Right atrium auricular region (tissue), 2 donors: ENCODE data around the gene PDE5A. TPM values are rescaled to one million over a fixed set of nuclear protein-coding genes. Genes with fewer than 3 reads are reported as not detected.

Experiments used
- DNase-seq: peaks from one replicate; pipeline ENCODE4 v3.0.0-alpha.2; 2019; ENCODE audit warnings: low spot score
- H3K27ac ChIP-seq, 2 donors: fragments of 200-600 bp; sonication (generic); 1 replicate in 1 of 2; 2 replicates in 1 of 2; pipeline ENCODE4 v1.5.1; 2016 to 2019
- H3K27me3 ChIP-seq, 2 donors: fragments of 200-600 bp; sonication (generic); one replicate each; pipeline versions ENCODE4 v1.5.1 to v1.6.0; 2017 to 2019
- H3K36me3 ChIP-seq: fragments of 200-600 bp; sonication (generic); one replicate; pipeline ENCODE4 v1.5.1; 2016
- H3K4me1 ChIP-seq, 2 donors: fragments of 200-600 bp; sonication (generic); one replicate each; pipeline versions ENCODE4 v1.5.1 to v1.6.0; 2017 to 2019
- H3K4me3 ChIP-seq, 2 donors: fragments of 200-600 bp; sonication (generic); 1 replicate in 1 of 2; 2 replicates in 1 of 2; pipeline ENCODE4 v1.5.1; 2017 to 2019; ENCODE audit warnings: mild to moderate bottlenecking in 1 of 2, moderate library complexity in 1 of 2
- H3K9me3 ChIP-seq, 2 donors: fragments of 200-600 bp; sonication (generic); one replicate each; pipeline ENCODE4 v1.5.1; 2019
- total RNA-seq, 2 donors: library from RNA; depleted of rRNA; stranded (reverse); fragments of >200 nt; gene quantifications; one replicate each; pipeline ENCODE4 v1.1.0, GENCODE V29; 2016
- TF ChIP-seq, protein P1 (sequence below), 2 donors: fragments of 200-600 bp; sonication (generic); IDR thresholded peaks; one replicate each; pipeline ENCODE4 v1.5.1; 2019; ENCODE audit warnings: antibody characterized with exemption in 2 of 2

The PDE5A gene
- total RNA-seq, 2 donors from 2014 or later: 5.8 to 14.7 TPM

DNA sequence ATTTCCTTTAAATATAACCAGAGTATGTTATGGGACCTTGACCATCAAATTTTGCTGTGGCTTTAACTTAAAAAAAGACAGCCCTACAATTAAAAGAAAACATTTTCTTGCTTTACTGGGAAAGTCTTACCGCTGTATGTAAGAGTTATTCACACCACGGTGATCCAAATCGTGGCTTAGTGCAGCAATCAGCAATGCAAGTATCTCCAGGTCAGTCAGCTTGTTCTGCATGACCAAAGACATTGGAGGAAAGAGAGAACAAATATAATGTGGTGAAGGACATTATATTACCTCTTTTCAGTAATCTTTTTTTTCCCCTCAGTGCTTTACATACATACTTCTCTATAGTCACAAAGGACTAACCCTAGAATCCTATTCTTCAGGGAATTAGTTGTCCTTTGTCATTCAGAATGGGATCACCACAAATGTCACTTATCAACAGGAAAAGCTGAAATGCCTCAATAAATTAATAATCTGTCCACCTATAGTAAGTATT, 109.6 kb downstream of the PDE5A start:
- H3K27me3 ChIP-seq: no peaks in the 10 kb centered on the region
- no peak overlapping the region for H3K27ac ChIP-seq
- H3K4me1 ChIP-seq: peaks cover 0 to 15% of the 10 kb centered on the region in 2 donors
- TF ChIP-seq, protein P1, sequence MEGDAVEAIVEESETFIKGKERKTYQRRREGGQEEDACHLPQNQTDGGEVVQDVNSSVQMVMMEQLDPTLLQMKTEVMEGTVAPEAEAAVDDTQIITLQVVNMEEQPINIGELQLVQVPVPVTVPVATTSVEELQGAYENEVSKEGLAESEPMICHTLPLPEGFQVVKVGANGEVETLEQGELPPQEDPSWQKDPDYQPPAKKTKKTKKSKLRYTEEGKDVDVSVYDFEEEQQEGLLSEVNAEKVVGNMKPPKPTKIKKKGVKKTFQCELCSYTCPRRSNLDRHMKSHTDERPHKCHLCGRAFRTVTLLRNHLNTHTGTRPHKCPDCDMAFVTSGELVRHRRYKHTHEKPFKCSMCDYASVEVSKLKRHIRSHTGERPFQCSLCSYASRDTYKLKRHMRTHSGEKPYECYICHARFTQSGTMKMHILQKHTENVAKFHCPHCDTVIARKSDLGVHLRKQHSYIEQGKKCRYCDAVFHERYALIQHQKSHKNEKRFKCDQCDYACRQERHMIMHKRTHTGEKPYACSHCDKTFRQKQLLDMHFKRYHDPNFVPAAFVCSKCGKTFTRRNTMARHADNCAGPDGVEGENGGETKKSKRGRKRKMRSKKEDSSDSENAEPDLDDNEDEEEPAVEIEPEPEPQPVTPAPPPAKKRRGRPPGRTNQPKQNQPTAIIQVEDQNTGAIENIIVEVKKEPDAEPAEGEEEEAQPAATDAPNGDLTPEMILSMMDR (IDR thresholded peaks at IDR 0.05): no peak
- no peaks in the 10 kb centered on the region for H3K9me3 ChIP-seq
- no peak overlapping the region for H3K4me3 ChIP-seq
- H3K36me3 ChIP-seq: peaks cover 9% of the 10 kb centered on the region
- DNase-seq: no peak

DNA sequence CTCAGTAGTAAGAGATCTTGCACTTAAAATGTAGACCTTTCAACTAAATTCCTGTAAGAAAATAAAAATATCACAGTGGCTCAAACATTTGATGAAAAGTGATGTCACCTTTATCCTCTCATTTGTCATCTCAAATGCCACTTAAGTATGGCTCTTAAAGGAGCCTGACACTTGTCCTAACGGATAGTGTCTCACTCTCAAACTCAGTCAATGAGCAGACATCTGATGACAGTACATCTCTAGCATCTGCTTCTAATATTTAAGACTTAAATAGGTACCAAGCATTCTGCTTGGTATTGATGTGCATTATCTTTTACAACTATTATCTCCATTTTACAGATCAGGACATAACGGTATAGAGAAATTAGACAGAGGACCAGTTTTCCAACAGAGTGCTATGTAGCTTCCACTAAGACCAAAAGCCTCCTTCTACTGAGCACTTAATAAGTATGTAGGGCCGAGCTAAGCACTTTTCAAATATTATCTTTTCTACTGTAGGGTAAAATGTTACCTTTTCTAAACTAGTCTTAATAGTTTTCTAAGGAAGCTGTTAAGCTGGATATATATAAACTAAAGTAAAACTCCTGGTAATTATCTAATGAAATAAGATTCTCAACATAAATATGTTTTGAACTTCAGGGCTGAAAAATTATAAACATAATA, 110.2 kb downstream of the PDE5A start:
- H3K9me3 ChIP-seq: no peaks in the 10 kb centered on the region
- H3K36me3 ChIP-seq: peaks cover 13% of the 10 kb centered on the region
- H3K27me3 ChIP-seq: no peaks in the 10 kb centered on the region
- TF ChIP-seq, protein P1 (IDR thresholded peaks at IDR 0.05): no peak
- H3K4me3 ChIP-seq: no peak overlapping the region
- H3K4me1 ChIP-seq: peaks cover 0 to 15% of the 10 kb centered on the region in 2 donors
- H3K27ac ChIP-seq: peak overlapping the region; percentile 1 to 28
- no peak for DNase-seq

DNA sequence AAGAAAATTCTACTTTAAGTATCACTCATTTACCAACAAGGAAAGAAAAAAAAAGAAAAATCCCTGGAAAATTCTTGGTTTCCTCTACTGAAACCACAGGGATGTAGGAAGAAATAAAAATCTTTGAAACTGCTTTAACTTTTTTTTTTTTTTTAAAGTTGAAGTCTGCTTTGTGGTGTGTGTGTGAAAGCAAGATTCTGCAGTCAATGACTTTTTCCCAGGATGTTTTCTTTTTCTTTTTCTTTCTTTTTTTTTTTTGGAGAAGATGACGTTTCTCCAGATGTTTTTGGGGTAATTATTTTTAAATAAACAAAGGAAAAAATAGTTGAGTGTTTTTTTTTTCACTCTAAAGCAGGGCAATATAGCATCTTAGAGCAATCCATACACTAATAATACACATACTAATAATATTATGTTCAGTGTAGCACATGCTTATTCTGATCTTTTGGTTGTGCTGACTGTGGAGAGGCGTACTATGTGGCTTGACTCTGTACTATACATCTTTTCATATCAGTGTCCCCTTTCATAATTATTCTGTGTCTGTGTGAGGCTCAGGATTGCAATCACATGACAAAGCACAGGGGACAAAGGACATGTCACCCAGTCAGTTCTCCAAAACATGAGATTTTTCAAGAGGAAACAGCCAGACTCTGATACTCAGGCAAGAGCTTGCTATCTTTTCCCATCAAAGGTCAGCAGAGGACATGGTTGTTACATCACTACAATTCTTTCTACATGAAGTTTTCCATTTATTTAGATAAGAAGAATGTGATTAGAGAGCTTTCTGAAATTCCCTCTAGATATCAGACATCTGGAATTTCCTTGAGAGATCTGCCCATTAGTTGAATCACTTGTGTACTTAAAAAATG, 111.0 kb downstream of the PDE5A start:
- no peaks in the 10 kb centered on the region for H3K9me3 ChIP-seq
- no peak overlapping the region for H3K4me3 ChIP-seq
- TF ChIP-seq, protein P1 (IDR thresholded peaks at IDR 0.05): no peak
- no peaks in the 10 kb centered on the region for H3K27me3 ChIP-seq
- H3K36me3 ChIP-seq: peaks cover 13% of the 10 kb centered on the region
- H3K4me1 ChIP-seq: peaks cover 0 to 15% of the 10 kb centered on the region in 2 donors
- no peak for DNase-seq
- peak overlapping the region; percentile 1 to 28 for H3K27ac ChIP-seq

DNA sequence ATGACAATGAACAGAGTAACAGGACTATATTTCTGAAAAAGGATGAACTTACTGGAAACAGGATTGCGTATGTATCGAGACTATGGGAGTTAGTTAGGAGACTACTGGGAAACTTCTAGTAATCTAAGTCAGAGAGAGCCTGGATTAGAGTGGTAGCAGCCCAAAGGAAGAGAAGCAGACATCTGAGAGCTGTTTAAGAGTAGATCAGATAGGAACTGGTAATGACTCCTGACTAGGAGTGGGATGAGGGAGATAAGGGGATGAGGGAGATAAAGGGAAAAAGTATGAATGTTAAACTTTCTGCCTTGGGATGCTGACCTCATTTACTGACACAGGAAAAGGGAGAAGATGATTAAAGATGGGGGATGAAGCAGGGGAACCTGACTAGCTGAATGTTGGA, 116.2 kb downstream of the PDE5A start:
- Histone ChIP-seq H3K27me3 (no peaks in the 10 kb centered on the region), H3K4me3 (no peak overlapping the region), H3K4me1 (peaks cover 0 to 3% of the 10 kb centered on the region in 2 donors), H3K9me3 (no peaks in the 10 kb centered on the region), H3K27ac (no peak overlapping the region), H3K36me3 (peaks cover 17% of the 10 kb centered on the region)
- no peak for DNase-seq
- TF ChIP-seq, protein P1 (IDR thresholded peaks at IDR 0.05): no peak

DNA sequence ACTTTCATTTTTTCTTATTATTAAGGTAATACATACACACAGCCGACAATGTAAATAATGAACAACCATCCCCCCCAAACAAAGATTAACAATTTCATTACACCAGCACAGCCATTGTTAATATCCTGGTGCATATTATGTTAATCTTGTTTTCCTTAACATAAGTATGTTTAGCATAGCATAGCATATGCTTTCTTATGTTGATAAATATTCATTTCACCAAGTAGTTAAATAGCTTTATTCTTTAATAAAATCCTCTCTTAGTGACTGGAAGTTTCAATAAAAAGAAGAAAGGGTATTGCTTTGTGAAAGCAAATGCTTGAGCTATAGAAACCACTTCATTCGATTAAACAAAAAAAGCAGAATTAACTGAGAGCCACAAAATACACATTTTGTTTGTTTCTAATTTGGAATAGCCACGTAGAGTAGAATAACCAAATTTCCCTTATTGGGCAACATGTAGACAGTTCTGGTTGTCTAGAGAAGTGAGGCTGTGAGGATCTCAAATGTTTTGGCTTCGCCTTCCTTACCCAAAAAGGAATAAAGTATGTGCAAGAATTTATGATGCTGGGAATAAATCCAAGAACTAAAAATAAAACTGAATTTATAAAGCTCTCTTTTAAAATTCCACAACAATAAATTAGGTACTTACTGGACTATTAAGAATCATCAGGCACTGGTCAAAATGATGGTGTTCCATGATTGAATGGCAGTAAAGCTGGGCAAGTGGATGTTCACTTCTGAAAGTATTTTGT, 118.0 kb downstream of the PDE5A start:
- H3K4me1 ChIP-seq: no peaks in the 10 kb centered on the region
- TF ChIP-seq, protein P1 (IDR thresholded peaks at IDR 0.05): no peak
- H3K36me3 ChIP-seq: peaks cover 15% of the 10 kb centered on the region
- H3K9me3 ChIP-seq: no peaks in the 10 kb centered on the region
- DNase-seq: no peak
- H3K27me3 ChIP-seq: no peaks in the 10 kb centered on the region
- peak overlapping the region in 1 of 2 donors; percentile 49 for H3K27ac ChIP-seq
- H3K4me3 ChIP-seq: no peak overlapping the region
